Middle frontal gyrus (tissue), 1 donor: Measurements from ENCODE around the gene HOGA1.
"Not testable (repeated sequence)": the region's sequence is repeated elsewhere in the genome, so short reads cannot be mapped to it uniquely, and the experiment has no call there.

ENCODE experiments used
- DNase-seq: peaks from one replicate; pipeline ENCODE4 v3.0.0-alpha.2; 2015; ENCODE audit warnings: low spot score; ENCODE audit errors: extremely low spot score

HOGA1 gene

GRCh38 chr10:97607095-97607636 lies 23.0 kb downstream of the HOGA1 start:
- no peak for DNase-seq

- DNase-seq, result no peak
These were observed 24.9 kb downstream of the HOGA1 start for GRCh38 chr10:97608991-97609561.

- no peak for DNase-seq
These were observed 27.3 kb downstream of the HOGA1 start for GRCh38 chr10:97611473-97611872.

GRCh38 chr10:97612386-97612785 lies 28.2 kb downstream of the HOGA1 start:
- DNase-seq, result no peak

- DNase-seq, result no peak
These were observed 34.1 kb downstream of the HOGA1 start for GRCh38 chr10:97618285-97618684.

- no peak for DNase-seq
These were observed 34.5 kb downstream of the HOGA1 start for GRCh38 chr10:97618733-97619132.

GRCh38 chr10:97623277-97623676 lies 39.1 kb downstream of the HOGA1 start:
- DNase-seq, result no peak

- DNase-seq, result no peak
These were observed 43.5 kb downstream of the HOGA1 start for GRCh38 chr10:97627731-97628130.

GRCh38 chr10:97628228-97628627 lies 44.0 kb downstream of the HOGA1 start:
- no peak for DNase-seq

GRCh38 chr10:97629289-97629688 lies 45.1 kb downstream of the HOGA1 start:
- no peak for DNase-seq

- no peak for DNase-seq
These were observed 46.9 kb downstream of the HOGA1 start for GRCh38 chr10:97631098-97631497.

GRCh38 chr10:97632949-97633884 lies 49.0 kb downstream of the HOGA1 start, which contains the start of gene MORN4:
Gene MORN4 (minus strand): TSS chr10:97633500. CDS start chr10:97619653, 13,847 bp downstream.
- peak; percentile 91 for DNase-seq

- DNase-seq, result no peak
These were observed 49.7 kb downstream of the HOGA1 start for GRCh38 chr10:97633921-97634320.

- no peak for DNase-seq
These were observed 51.4 kb downstream of the HOGA1 start for GRCh38 chr10:97635577-97635976.

- DNase-seq, result not testable (repeated sequence)
These were observed 54.9 kb downstream of the HOGA1 start for GRCh38 chr10:97639090-97639489.

- DNase-seq, result peak; percentile 99
These were observed 56.1 kb downstream of the HOGA1 start, which contains the start of gene PI4K2A for GRCh38 chr10:97640174-97640867. Gene PI4K2A (plus strand): TSS chr10:97640671. CDS start chr10:97640743, 72 bp downstream.

- no peak for DNase-seq
These were observed 57.0 kb downstream of the HOGA1 start for GRCh38 chr10:97640868-97641811.

GRCh38 chr10:97642471-97643159 lies 58.4 kb downstream of the HOGA1 start:
- not testable (repeated sequence) for DNase-seq

- DNase-seq, result no peak
These were observed 59.3 kb downstream of the HOGA1 start for GRCh38 chr10:97643441-97643985.

GRCh38 chr10:97644936-97645335 lies 60.7 kb downstream of the HOGA1 start:
- no peak for DNase-seq
